ENCODE results near the gene COPB1.

The COPB1 gene

GRCh38 chr11:14408612-14409011 lies 91.0 kb downstream of the COPB1 start:
- FAIRE-seq (no peak), DNase-seq (ENCODE audit: insufficient read length, low spot score) (no peak)
- no peak for TF ChIP-seq POLR2A (IDR thresholded peaks at IDR 0.05; ENCODE audit: low read depth, low read length)

Data from H54 (cell line).